HFF-Myc (cell line): Measurements from ENCODE around the gene REXO4.

Source experiments
- DNase-seq: peaks from one replicate; pipeline ENCODE4 v3.0.0-alpha.2; 2011; ENCODE audit warnings: low read depth; ENCODE audit errors: extremely low read depth
- H3K4me3 ChIP-seq: replicated peaks from 2 replicates; pipeline ENCODE4 v1.5.1; 2011; ENCODE audit warnings: low read depth, mild to moderate bottlenecking, control low read depth, low read length
- TF ChIP-seq, protein P1 (sequence below): IDR thresholded peaks from 2 replicates; pipeline ENCODE4 v1.5.1; 2012; ENCODE audit warnings: mild to moderate bottlenecking, low read depth, low read length, control low read depth; ENCODE audit errors: missing control alignments

The REXO4 gene, protein sequence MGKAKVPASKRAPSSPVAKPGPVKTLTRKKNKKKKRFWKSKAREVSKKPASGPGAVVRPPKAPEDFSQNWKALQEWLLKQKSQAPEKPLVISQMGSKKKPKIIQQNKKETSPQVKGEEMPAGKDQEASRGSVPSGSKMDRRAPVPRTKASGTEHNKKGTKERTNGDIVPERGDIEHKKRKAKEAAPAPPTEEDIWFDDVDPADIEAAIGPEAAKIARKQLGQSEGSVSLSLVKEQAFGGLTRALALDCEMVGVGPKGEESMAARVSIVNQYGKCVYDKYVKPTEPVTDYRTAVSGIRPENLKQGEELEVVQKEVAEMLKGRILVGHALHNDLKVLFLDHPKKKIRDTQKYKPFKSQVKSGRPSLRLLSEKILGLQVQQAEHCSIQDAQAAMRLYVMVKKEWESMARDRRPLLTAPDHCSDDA

DNA sequence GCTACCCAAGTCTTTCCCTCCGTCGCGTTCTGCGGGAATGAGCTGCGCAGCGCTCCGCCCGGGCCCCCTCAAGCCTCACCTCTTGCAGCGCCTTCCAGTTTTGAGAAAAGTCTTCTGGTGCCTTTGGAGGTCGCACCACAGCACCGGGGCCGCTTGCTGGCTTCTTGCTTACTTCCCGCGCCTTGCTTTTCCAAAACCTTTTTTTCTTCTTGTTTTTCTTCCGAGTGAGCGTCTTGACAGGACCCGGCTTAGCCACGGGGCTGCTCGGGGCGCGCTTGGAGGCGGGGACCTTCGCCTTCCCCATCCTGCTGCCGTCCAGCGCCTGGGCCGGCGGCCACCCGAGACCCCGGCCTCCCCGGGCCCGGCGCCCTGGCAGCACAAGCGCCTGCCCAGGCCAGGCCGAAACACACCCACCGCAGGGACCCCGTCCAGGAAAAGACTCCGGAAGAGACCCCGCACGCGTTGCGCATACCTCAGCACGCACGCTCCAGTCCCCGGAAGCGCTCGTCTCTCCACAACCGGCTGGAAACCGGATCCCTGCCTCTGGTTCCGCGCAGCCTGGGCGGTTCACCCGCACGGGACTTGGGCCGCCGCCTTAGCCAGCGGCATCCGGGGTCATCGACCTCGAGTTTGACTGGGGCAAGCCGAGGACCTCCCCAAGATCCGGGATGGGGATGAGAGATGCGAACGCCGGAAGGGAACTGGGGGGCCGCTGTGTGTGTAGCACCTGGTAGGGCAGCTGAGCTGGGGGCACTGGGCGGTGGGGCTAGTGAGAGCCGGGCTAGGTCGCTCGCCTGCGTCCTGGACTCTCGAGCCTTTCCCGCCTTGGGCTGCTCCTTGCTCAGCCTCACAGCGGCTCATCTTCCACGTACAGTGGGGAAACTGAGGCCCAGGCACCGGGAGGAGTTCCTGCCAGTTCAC lies at the start of gene REXO4:
Gene REXO4, minus strand, starts transcription at position 470 of the 921 bp plus-strand sequence. Its CDS starts 166 bp downstream, at position 304.
- TF ChIP-seq, protein P1, sequence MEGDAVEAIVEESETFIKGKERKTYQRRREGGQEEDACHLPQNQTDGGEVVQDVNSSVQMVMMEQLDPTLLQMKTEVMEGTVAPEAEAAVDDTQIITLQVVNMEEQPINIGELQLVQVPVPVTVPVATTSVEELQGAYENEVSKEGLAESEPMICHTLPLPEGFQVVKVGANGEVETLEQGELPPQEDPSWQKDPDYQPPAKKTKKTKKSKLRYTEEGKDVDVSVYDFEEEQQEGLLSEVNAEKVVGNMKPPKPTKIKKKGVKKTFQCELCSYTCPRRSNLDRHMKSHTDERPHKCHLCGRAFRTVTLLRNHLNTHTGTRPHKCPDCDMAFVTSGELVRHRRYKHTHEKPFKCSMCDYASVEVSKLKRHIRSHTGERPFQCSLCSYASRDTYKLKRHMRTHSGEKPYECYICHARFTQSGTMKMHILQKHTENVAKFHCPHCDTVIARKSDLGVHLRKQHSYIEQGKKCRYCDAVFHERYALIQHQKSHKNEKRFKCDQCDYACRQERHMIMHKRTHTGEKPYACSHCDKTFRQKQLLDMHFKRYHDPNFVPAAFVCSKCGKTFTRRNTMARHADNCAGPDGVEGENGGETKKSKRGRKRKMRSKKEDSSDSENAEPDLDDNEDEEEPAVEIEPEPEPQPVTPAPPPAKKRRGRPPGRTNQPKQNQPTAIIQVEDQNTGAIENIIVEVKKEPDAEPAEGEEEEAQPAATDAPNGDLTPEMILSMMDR: no peak
- peak within 1 kb of the TSS; percentile 99 for H3K4me3 ChIP-seq
- peak; percentile 72 for DNase-seq

DNA sequence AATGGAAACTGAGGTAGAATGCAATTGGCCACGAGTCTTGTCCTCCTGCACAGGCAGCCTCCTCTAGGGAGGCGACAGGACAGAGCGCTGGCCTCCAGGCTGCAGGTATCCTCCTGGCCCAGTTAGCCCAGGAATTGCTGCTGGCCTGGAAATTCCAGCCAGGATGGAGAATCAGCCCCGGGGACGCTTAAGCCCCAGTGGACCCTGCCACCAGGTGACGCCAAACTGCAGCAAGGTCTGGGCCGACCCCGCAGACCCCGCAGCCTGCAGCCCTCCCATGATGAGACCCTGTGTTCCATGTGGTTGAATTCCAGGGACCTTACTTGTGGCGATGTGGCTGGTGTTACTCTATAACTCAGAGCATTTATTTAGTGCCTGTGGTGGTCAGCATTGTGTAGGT lies 49.3 kb upstream of the REXO4 start:
- DNase-seq: no peak
- H3K4me3 ChIP-seq: no peak overlapping the region
- TF ChIP-seq, protein P1: no peak

DNA sequence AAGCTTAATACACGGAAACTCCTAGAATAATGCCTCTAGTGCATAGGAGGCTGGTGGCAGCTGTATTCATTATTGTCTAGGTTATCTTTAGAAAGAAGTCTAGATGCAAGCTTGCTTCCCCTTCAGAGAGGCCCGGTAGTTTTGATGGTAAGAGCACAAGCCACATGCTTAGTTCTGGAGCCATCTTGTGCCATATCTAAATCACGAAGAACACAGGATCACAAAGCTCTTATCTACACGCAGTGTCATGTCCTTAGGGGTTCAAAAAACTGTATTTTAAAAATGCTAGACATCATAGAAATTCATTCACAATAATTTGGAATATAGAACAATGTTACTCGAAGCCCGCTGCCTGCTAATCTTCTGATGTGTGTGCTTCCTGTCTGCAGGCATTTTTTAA lies 48.2 kb upstream of the REXO4 start:
- H3K4me3 ChIP-seq: no peak overlapping the region
- DNase-seq: no peak
- TF ChIP-seq, protein P1: no peak

DNA sequence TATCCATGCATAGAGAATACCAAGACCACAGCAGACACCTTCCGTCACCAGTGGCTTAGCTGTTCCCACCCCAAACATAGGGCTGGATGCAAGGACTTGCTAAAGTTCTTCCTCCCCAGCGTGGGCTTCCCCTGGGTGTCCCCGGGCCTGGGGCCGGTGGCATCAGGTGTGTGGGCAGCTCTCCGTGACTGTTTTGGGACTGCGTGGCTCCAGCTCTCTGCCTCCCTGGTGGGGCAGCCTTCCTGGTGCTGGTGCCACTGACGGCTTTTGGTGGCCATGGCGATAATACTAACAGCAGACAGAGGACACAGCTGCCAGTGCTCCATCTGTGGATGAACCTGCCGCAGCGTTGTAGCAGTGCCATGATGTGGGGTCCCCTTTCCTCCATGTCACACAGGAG lies 46.8 kb upstream of the REXO4 start:
- TF ChIP-seq, protein P1: no peak
- H3K4me3 ChIP-seq: no peak overlapping the region
- DNase-seq: no peak

DNA sequence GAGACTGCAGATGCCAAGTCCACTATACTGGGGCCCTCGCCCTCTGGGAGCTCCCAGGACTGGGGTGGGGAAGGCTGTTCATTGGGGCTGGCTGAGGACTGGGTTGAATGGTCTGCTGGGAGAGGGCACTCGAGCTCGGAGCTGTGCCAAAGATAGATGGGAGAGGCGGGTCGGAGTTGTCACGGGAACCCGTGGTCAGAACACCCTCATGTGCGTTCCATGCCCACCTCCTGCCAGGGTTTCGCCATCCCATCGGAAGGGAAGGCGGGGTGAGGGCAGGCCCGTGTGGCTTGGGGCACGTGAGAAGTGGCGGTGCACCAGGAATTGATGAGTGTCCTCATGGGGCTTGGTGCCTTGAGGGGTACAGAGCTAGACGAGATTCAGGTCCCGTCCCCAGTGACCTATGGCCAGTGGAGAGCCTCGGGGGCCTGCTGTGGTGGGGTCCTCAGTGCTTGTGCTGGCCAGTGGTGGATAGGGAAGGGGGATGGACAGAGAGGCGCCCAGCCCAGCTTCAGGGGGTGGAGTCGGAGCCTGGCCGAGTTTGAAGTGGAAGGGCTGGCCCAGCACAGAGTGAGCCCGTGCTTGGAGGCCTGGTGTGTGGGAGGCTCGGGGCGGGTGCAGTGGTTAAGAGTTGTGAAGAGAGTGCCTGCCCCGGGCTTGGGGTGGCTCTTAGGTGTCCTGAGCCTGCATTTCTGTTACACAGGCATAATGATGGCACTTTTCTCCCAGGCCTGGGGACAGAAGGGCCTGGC lies 46.2 kb upstream of the REXO4 start:
- TF ChIP-seq, protein P1: no peak
- DNase-seq: no peak
- no peak overlapping the region for H3K4me3 ChIP-seq

DNA sequence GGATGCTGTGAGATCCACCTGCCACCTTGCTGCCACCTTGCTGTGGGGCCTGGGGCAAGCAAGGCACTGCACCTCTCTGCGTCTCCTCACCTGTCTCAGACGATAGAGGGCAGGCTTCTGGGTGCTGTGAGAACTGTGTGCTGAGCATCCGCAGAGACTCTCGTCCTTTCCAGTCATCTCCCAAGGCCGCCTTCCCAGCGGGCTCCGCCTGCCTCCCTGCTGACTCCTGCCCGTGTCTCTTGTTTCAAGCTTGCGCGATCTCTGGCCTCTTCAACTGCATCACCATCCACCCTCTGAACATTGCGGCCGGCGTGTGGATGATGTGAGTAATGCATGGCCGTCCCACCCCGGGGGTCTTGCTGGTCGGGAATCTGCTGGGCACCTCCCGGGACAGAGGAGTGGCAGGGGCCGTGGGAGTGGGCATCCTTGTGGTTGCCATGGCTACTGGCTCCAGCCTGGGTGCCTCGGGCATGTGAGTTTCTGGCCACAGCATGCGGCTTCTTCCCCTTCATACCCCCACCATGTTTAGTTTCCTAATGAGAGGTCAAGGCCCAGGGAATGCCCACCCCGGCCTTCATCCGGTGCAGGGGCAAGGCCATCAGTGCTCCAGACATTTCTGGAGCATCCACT lies 45.5 kb upstream of the REXO4 start:
- TF ChIP-seq, protein P1: no peak
- DNase-seq: no peak
- no peak overlapping the region for H3K4me3 ChIP-seq
